ENCODE data around the gene NFKB2.

Gene NFKB2

GRCh38 chr10:102431452-102432124, 36.1 kb downstream of the NFKB2 start:
- TF ChIP-seq CTCF (IDR thresholded peaks at IDR 0.05): no peak

GRCh38 chr10:102432162-102432950, 36.9 kb downstream of the NFKB2 start, which contains the start of gene CUEDC2:
TSS of gene CUEDC2 (minus strand) at chr10:102432574. CDS start at chr10:102425188, 7,386 bp downstream.
- no peak for TF ChIP-seq CTCF (IDR thresholded peaks at IDR 0.05)

- no peak for TF ChIP-seq CTCF (IDR thresholded peaks at IDR 0.05)
Measured at GRCh38 chr10:102433619-102434046, 38.1 kb downstream of the NFKB2 start.

- no peak for TF ChIP-seq CTCF (IDR thresholded peaks at IDR 0.05)
Measured at GRCh38 chr10:102434394-102435132, 39.1 kb downstream of the NFKB2 start.

GRCh38 chr10:102435133-102435497, 39.6 kb downstream of the NFKB2 start:
- TF ChIP-seq CTCF (IDR thresholded peaks at IDR 0.05): no peak

GRCh38 chr10:102435529-102436233, 40.2 kb downstream of the NFKB2 start:
- no peak for TF ChIP-seq CTCF (IDR thresholded peaks at IDR 0.05)

- TF ChIP-seq CTCF (IDR thresholded peaks at IDR 0.05): no peak
Measured at GRCh38 chr10:102436312-102436711, 40.8 kb downstream of the NFKB2 start.
